HG02763 (cell line): ENCODE results near the gene MED28.
"Not testable (repeated sequence)": the region's sequence is repeated elsewhere in the genome, so short reads cannot be mapped to it uniquely, and the experiment has no call there.

ENCODE experiments used
- ATAC-seq: cut with Tn5 transposase; IDR thresholded peaks from one replicate; pipeline ENCODE4 v1.9.1; 2021; ENCODE audit warnings: mild to moderate bottlenecking, moderate library complexity; ENCODE audit not compliant: unreplicated experiment

MED28 gene

GRCh38 chr4:17616283-17616682, 1.8 kb downstream of the MED28 start:
- no peak for ATAC-seq

GRCh38 chr4:17618926-17619325, 4.5 kb downstream of the MED28 start:
- ATAC-seq: no peak

DNA sequence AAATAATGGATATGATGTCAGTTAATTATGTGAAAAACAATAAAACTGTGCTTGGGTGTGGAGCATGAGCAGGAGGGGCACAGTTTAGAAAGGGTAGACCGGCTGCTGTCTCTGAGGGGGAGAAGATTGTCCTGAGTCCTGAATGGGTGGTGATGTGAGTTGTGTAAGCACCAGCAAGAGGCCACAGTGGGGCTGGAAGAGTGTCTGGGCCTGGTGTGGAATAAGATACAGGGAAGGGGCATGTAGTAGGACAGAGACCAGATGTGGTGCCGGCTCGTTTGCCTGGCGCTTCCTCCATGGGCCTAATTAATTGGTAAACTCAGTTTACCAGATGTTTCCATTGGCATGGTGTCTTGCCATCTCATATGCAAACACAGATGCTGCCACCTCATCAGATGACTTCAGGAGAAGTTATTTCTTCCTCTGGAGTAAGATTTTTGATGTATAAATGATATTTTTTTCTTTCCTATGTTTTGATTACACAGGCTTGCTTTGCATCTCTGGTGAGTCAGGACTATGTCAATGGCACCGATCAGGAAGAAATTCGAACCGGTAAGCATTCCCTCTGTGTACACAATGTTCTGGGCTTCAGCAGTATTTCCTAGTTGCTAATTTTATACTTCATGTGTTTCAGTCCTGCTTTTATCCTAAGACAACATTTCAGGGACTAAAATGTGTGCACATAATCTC, 5.1 kb downstream of the MED28 start:
- ATAC-seq: no peak

DNA sequence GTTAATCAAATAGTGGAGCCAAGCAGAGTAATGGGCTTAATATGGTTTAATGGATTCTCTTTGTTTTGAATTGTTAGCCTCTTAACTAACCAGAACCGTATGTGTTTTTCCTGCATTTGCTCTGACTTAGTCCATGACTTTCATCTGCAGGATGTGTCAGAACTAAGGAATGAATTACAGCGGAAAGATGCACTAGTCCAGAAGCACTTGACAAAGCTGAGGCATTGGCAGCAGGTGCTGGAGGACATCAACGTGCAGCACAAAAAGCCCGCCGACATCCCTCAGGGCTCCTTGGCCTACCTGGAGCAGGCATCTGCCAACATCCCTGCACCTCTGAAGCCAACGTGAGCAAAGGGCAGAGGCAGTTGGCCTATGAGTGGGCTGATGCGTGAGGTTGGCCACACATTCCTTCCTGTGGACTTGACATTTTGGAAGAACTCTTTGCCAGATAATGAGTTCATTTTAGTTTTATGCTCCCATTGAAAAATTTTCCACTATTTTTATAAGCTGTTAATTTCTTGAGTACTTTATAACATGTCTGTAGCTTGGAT, 9.1 kb downstream of the MED28 start:
- ATAC-seq: no peak

- ATAC-seq: no peak
Observed at GRCh38 chr4:17624821-17625220, 10.4 kb downstream of the MED28 start.

- ATAC-seq: no peak
Observed at GRCh38 chr4:17630228-17630627, 15.8 kb downstream of the MED28 start.

GRCh38 chr4:17633600-17633999, 19.2 kb downstream of the MED28 start:
- ATAC-seq: no peak

GRCh38 chr4:17635056-17635455, 20.6 kb downstream of the MED28 start:
- no peak for ATAC-seq

- ATAC-seq: no peak
Observed at GRCh38 chr4:17636341-17636695, 21.9 kb downstream of the MED28 start.

GRCh38 chr4:17636696-17637622, 22.5 kb downstream of the MED28 start:
- ATAC-seq: peak; percentile 81

GRCh38 chr4:17639136-17639535, 24.7 kb downstream of the MED28 start:
- no peak for ATAC-seq

GRCh38 chr4:17642398-17642783, 27.9 kb downstream of the MED28 start:
- ATAC-seq: no peak

DNA sequence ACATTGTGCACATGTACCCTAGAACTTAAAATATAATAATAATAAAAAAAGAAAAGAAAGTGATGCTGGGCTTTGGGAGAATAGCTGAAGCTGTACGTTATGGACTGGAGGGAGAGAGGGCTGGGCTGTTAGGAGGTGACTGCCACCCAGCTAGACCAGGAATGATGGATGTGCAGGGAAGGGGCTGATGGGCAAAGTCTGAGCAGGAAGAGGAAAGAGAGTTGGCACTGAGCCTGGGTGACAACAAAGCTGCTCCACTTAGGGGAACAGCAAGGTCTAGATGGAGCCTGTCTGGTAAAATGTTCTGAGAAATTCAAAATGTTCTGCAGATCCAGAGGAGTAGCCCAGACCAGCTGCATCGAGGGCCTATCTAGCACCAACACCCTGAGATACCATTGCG, 32.3 kb downstream of the MED28 start:
- no peak for ATAC-seq

DNA sequence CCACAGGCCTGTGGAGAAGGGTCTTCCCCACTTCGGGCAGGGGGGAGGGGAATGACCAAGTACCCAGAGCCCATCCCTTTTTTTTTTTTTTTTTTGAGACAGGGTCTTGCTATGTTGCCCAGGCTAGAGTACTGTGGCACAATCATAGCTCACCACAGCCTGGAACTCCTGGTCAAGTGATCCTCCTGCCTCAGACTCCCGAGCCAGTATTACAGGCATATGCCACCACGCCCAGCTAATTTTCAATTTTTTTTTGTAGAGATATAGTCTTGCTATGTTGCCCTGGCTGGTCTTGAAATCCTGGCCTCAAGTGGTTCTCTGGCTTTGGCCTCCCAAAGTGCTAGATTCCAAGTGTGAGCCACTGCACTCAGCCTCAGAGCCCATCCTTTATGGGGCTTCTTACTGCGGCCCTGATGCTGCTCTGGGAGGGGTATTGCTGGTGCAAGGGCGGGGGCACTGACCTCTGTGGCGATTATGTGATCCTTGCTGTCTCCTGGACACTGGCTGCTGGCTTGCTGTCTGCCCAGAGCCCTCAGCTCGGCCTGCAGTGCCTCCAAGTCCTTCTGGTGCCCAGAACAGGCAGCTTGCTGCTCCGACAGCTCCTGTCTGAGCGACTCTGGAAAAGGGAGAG, 32.9 kb downstream of the MED28 start:
- ATAC-seq: no peak

GRCh38 chr4:17647927-17648326, 33.5 kb downstream of the MED28 start:
- ATAC-seq: no peak

DNA sequence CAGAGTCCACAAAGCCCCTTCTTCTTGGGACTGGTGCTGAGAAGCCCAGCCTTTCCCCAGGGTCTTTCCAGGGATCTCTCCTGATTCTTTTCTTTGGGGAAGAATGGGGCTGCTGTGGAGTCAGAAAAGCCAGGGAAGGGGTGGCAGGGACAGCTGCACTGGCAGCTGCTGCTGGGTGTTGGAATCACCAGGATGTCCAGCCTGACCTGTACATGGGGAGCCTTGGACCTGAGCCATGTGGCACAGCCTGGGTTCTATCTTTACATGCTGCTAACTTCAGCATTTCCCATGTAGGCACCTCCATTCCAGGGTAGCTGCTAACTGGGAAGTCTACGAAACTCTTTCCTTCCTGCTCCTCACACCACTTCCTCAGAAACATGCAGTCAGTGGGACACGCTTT, 36.0 kb downstream of the MED28 start:
- no peak for ATAC-seq

DNA sequence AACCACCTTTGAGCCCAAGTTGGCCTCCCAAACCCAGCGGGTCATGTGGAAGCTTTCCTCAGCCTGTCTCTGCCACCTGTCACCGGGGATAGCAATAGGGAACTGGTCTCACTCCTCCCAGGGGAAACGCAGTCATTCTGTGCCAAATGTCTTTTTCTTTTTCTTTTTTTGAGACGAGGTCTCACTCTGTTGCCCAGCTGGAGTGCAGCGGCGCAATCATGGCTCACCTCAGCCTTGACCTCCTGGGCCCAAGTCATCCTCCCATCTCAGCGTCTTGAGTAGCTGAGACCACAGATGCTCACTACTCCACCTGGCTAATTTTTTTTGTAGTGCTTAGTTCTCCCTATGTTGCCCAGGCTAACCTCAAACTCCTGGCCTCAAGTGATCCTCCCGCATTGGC, 40.3 kb downstream of the MED28 start:
- no peak for ATAC-seq

DNA sequence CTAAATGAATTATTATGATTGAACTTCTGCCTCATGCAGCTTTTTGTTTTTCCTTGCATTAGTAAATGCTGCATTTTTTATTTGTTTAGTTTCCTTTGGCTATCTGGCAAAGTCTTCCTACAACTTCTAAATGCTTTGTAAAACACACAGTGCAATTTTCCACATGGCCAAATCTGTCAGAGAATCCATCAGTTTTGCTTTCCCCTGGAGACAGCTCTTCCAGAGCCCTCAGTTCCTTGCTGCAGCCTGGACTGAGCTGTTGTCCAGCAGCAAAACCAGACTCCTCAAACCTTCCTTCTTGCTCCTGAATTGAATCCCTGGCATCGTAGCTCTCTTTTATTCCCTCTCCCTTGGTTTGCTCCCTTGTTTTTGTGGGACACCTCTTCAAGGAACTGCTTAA, 42.6 kb downstream of the MED28 start:
- ATAC-seq: no peak

GRCh38 chr4:17657849-17658248, 43.4 kb downstream of the MED28 start:
- ATAC-seq: no peak

GRCh38 chr4:17659196-17659595, 44.8 kb downstream of the MED28 start:
- ATAC-seq: not testable (repeated sequence)

GRCh38 chr4:17662694-17663093, 48.3 kb downstream of the MED28 start:
- ATAC-seq: no peak

- peak; percentile 89 for ATAC-seq
Observed at GRCh38 chr4:17664755-17665154, 50.3 kb downstream of the MED28 start.
